Natural killer cell (primary cell): ENCODE results near the gene NRSN2. TPM values are rescaled to one million over a fixed set of nuclear protein-coding genes. Genes with fewer than 3 reads are reported as not detected.
"Not testable (repeated sequence)": the region's sequence is repeated elsewhere in the genome, so short reads cannot be mapped to it uniquely, and the experiment has no call there.

Source experiments
- ATAC-seq, 3 donors: fragments of 150-1000 bp in 2 of 3; fragments of 200-7000 bp in 1 of 3; cut with Tn5 transposase; 1 replicate in 1 of 3; 2 replicates in 2 of 3; pipeline ENCODE4 v1.10.0; 2021; ENCODE audit warnings: mild to moderate bottlenecking in 2 of 3, moderate library complexity in 2 of 3
- DNase-seq, 2 donors: peaks; one replicate each; pipeline versions ENCODE4 v3.0.0 to v3.0.0-alpha.2; 2013 to 2021; ENCODE audit warnings: mixed read lengths in 1 of 2
- H3K27ac ChIP-seq: one replicate; pipeline ENCODE4 v1.5.1; 2013; ENCODE audit warnings: mild to moderate bottlenecking, low read length
- H3K27me3 ChIP-seq: one replicate; pipeline ENCODE4 v1.6.1; 2013; ENCODE audit warnings: low read length; ENCODE audit not compliant: control insufficient read depth, insufficient read depth
- H3K36me3 ChIP-seq: one replicate; pipeline ENCODE4 v1.6.1; 2013; ENCODE audit warnings: low read length; ENCODE audit not compliant: control insufficient read depth, insufficient read depth
- H3K4me1 ChIP-seq: one replicate; pipeline ENCODE4 v1.6.1; 2013; ENCODE audit warnings: low read length; ENCODE audit not compliant: control insufficient read depth, insufficient read depth
- H3K4me3 ChIP-seq: one replicate; pipeline ENCODE4 v1.5.1; 2013; ENCODE audit warnings: low read length
- H3K9me3 ChIP-seq: one replicate; pipeline ENCODE4 v1.6.1; 2013; ENCODE audit warnings: low read length; ENCODE audit not compliant: control insufficient read depth, insufficient read depth
- H3K27ac Mint-ChIP-seq, 2 donors: one replicate each; pipeline ENCODE4 v1.8.0; 2022; ENCODE audit warnings: mild to moderate bottlenecking in 2 of 2, mixed read lengths in 2 of 2, moderate library complexity in 1 of 2
- H3K27me3 Mint-ChIP-seq, 2 donors: one replicate each; pipeline ENCODE4 v1.8.0; 2022; ENCODE audit warnings: low read depth in 2 of 2, mixed read lengths in 2 of 2
- H3K36me3 Mint-ChIP-seq: one replicate; pipeline ENCODE4 v1.8.0; 2022; ENCODE audit warnings: mixed read lengths
- H3K4me1 Mint-ChIP-seq, 2 donors: one replicate each; pipeline ENCODE4 v1.8.0; 2022; ENCODE audit warnings: mixed read lengths in 2 of 2
- H3K4me3 Mint-ChIP-seq: one replicate; pipeline ENCODE4 v1.8.0; 2022; ENCODE audit warnings: mild to moderate bottlenecking, moderate library complexity, mixed read lengths
- H3K9me3 Mint-ChIP-seq, 2 donors: one replicate each; pipeline ENCODE4 v1.8.0; 2022; ENCODE audit warnings: mixed read lengths in 2 of 2
- WGBS: methylation state at CpG from one replicate; pipeline ENCODE4 v1.1.7; 2013; ENCODE audit warnings: missing lambda C conversion rate; ENCODE audit not compliant: insufficient coverage; 5-methylcytosine and 5-hydroxymethylcytosine counted together
- intact Hi-C: fragments of 100-400 bp; cut with micrococcal nuclease; formaldehyde crosslinking; loops from one replicate; pipeline ENCODE4 v1.14.2; 2022
- total RNA-seq, 4 donors: library from RNA; stranded (reverse); fragments of 120-200 nt in 1 of 4; gene quantifications; one replicate each; pipeline versions ENCODE4 v1.2.3 to v1.2.4, GENCODE V29; 2013 to 2022
- TF ChIP-seq, protein P1 (sequence below): fragments of 200-600 bp; IDR thresholded peaks from one replicate; pipeline ENCODE4 v1.8.0; 2022; ENCODE audit warnings: antibody characterized with exemption

Gene NRSN2
- total RNA-seq, 3 donors from 2014 or later (not counting 1 experiment from before 2014, with no cell fraction given), result 6.6 to 9.3 (median 8.4) TPM

- Histone ChIP-seq H3K9me3 (no peaks in the 10 kb centered on the region), H3K4me1 (peaks cover 22% of the 10 kb centered on the region), H3K27ac (no peak overlapping the region), H3K4me3 (no peak overlapping the region), H3K36me3 (no peaks in the 10 kb centered on the region), H3K27me3 (no peaks in the 10 kb centered on the region)
- DNase-seq, result no peak
- Mint-ChIP-seq H3K4me1 (peaks cover 17 to 21% of the 10 kb centered on the region in 2 donors), H3K4me3 (no peak overlapping the region), H3K36me3 (no peaks in the 10 kb centered on the region), H3K9me3 (no peaks in the 10 kb centered on the region), H3K27me3 (no peaks in the 10 kb centered on the region), H3K27ac (no peak overlapping the region)
- TF ChIP-seq, protein P1, sequence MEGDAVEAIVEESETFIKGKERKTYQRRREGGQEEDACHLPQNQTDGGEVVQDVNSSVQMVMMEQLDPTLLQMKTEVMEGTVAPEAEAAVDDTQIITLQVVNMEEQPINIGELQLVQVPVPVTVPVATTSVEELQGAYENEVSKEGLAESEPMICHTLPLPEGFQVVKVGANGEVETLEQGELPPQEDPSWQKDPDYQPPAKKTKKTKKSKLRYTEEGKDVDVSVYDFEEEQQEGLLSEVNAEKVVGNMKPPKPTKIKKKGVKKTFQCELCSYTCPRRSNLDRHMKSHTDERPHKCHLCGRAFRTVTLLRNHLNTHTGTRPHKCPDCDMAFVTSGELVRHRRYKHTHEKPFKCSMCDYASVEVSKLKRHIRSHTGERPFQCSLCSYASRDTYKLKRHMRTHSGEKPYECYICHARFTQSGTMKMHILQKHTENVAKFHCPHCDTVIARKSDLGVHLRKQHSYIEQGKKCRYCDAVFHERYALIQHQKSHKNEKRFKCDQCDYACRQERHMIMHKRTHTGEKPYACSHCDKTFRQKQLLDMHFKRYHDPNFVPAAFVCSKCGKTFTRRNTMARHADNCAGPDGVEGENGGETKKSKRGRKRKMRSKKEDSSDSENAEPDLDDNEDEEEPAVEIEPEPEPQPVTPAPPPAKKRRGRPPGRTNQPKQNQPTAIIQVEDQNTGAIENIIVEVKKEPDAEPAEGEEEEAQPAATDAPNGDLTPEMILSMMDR, result no peak
- intact Hi-C loops, result no loop called here
- 97% methylated on average over 18 of the region's 19 CpGs for WGBS
- ATAC-seq, result no peak
Observed at GRCh38 chr20:348972-349841, 2.3 kb downstream of the NRSN2 start.

DNA sequence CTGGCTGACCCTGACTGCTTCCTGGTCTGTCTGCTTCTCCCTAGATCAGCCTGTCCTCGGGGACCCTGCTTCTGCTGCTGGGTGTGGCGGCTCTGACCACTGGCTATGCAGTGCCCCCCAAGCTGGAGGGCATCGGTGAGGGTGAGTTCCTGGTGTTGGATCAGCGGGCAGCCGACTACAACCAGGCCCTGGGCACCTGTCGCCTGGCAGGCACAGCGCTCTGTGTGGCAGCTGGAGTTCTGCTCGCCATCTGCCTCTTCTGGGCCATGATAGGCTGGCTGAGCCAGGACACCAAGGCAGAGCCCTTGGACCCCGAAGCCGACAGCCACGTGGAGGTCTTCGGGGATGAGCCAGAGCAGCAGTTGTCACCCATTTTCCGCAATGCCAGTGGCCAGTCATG, 6.3 kb downstream of the NRSN2 start:
- 95% methylated on average over 13 of the region's 13 CpGs for WGBS
- Mint-ChIP-seq H3K4me3 (no peak overlapping the region), H3K36me3 (no peaks in the 10 kb centered on the region), H3K4me1 (peaks cover 6 to 16% of the 10 kb centered on the region in 2 donors), H3K27ac (no peak overlapping the region), H3K27me3 (no peaks in the 10 kb centered on the region), H3K9me3 (no peaks in the 10 kb centered on the region)
- Histone ChIP-seq H3K27ac (no peak overlapping the region), H3K4me3 (no peak overlapping the region), H3K4me1 (peaks cover 14% of the 10 kb centered on the region), H3K36me3 (no peaks in the 10 kb centered on the region), H3K9me3 (no peaks in the 10 kb centered on the region), H3K27me3 (no peaks in the 10 kb centered on the region)
- ATAC-seq (no peak), DNase-seq (no peak)
- TF ChIP-seq, protein P1, result no peak
- intact Hi-C loops, result loop anchor here (5.0 to 10.0 kb wide), 4 partner anchors 52 to 294 kb away; partner anchors contain the start of genes CSNK2A1, RBCK1 and TBC1D20

DNA sequence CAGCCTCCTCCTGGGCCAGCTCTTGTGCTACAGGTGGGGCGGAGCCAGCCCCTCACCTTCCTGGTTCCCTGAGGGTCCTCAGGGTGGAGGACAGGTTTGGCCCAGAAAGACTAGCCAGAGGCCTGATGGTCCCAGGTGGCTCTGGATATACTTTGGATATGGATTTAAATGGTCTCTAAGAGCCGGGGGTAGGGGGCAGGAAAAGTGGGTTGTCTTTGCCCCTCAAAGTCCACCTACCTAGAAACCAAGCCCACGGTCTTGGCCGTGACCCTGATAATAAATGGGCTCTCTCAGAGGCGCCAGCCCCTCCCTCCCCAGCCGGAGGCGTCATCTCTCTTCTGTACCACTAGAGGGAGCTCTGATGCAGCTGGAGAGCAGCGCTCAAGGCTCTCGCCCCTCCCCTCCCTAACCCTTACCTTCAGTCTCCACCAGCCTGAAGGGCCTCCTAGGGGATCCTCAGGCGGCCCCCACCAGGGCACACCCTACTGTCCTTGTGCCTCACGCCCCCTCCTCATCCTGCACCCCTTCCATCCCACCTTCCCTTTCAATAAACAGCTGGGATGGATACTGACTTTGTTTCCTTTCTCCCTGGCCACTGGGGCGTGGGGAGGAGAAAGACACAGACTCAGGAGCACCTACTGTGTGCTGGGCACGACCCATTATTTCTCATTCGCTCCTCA, 7.5 kb downstream of the NRSN2 start:
- no peaks in the 10 kb centered on the region for H3K27me3 ChIP-seq
- Mint-ChIP-seq H3K4me3 (no peak overlapping the region), H3K27ac (no peak overlapping the region), H3K36me3 (no peaks in the 10 kb centered on the region), H3K4me1 (peaks cover 6 to 11% of the 10 kb centered on the region in 2 donors), H3K27me3 (no peaks in the 10 kb centered on the region), H3K9me3 (no peaks in the 10 kb centered on the region)
- peak; percentile 70 to 92 for DNase-seq
- intact Hi-C loops, result loop anchor here (1.0 to 10.0 kb wide), 6 partner anchors 50 to 312 kb away; partner anchors contain the start of genes CSNK2A1, RBCK1 and TBC1D20
- no peak overlapping the region for H3K27ac ChIP-seq
- H3K36me3 ChIP-seq, result no peaks in the 10 kb centered on the region
- 23% methylated on average over 13 of the region's 14 CpGs for WGBS
- TF ChIP-seq, protein P1, result peak; percentile 85
- H3K4me3 ChIP-seq, result no peak overlapping the region
- H3K9me3 ChIP-seq, result no peaks in the 10 kb centered on the region
- ATAC-seq, result peak; percentile 99 to 100 (median 100)
- peaks cover 7% of the 10 kb centered on the region for H3K4me1 ChIP-seq

GRCh38 chr20:356154-356553, 9.2 kb downstream of the NRSN2 start:
- H3K9me3 ChIP-seq, H3K4me3 Mint-ChIP-seq, H3K27me3 Mint-ChIP-seq, ATAC-seq, H3K4me1 ChIP-seq, H3K4me3 ChIP-seq, H3K27ac Mint-ChIP-seq, H3K36me3 Mint-ChIP-seq, H3K27me3 ChIP-seq, H3K36me3 ChIP-seq, DNase-seq, H3K27ac ChIP-seq, H3K9me3 Mint-ChIP-seq: not testable (repeated sequence)
- WGBS, result 82% methylated on average over 2 of the region's 2 CpGs
- H3K4me1 Mint-ChIP-seq, result peaks cover 6 to 11% of the 10 kb centered on the region in 2 donors
- intact Hi-C loops, result loop anchor here (10.0 kb wide), 1 partner anchor 49 kb away; the partner anchor contains the start of gene RBCK1
